Chondrocyte (in vitro differentiated cells): Measurements from ENCODE around the gene MTA1. TPM values are rescaled to one million over a fixed set of nuclear protein-coding genes. Genes with fewer than 3 reads are reported as not detected.
A peak's percentile ranks its signal among the peaks of the same experiment; 100 is the strongest.

ENCODE experiments used
- DNase-seq: peaks from one replicate; pipeline ENCODE4 v3.0.0; 2021; ENCODE audit warnings: mixed read lengths, low spot score
- H3K27ac Mint-ChIP-seq: one replicate; pipeline ENCODE4 v1.8.0; 2021; ENCODE audit warnings: mild to moderate bottlenecking, moderate library complexity, mixed read lengths; ENCODE audit not compliant: unreplicated experiment
- H3K27me3 Mint-ChIP-seq: 2 replicates; pipeline ENCODE4 v1.8.0; 2021; ENCODE audit warnings: low read depth, mixed read lengths
- H3K36me3 Mint-ChIP-seq: 2 replicates; pipeline ENCODE4 v1.8.0; 2021; ENCODE audit warnings: low read depth, mixed read lengths
- H3K4me1 Mint-ChIP-seq: 2 replicates; pipeline ENCODE4 v1.8.0; 2021; ENCODE audit warnings: low read depth, mild to moderate bottlenecking, mixed read lengths
- H3K4me3 Mint-ChIP-seq: one replicate; pipeline ENCODE4 v1.8.0; 2021; ENCODE audit warnings: mild to moderate bottlenecking, moderate library complexity, mixed read lengths; ENCODE audit not compliant: unreplicated experiment
- H3K9me3 Mint-ChIP-seq: 2 replicates; pipeline ENCODE4 v1.8.0; 2021; ENCODE audit warnings: low read depth, mixed read lengths
- CTCF ChIP-seq: fragments of 200-600 bp; sonication (generic); IDR thresholded peaks from 2 replicates; pipeline ENCODE4 v1.5.0; 2021; ENCODE audit warnings: antibody characterized with exemption, mild to moderate bottlenecking, moderate library complexity
- total RNA-seq: library from RNA; stranded (reverse); gene quantifications from 3 replicates; pipeline ENCODE4 v1.2.1, GENCODE V29; 2021

MTA1 gene
- total RNA-seq, 1 donor from 2014 or later = 83.6 TPM

GRCh38 chr14:105388110-105388951 is 31.3 kb upstream of the MTA1 start:
- peak; percentile 70 for DNase-seq
- Mint-ChIP-seq H3K27ac (no peak overlapping the region), H3K4me1 (no peaks in the 10 kb centered on the region), H3K36me3 (peaks cover 10% of the 10 kb centered on the region), H3K27me3 (no peaks in the 10 kb centered on the region), H3K9me3 (no peaks in the 10 kb centered on the region), H3K4me3 (no peak overlapping the region)
- TF ChIP-seq CTCF = no peak

- no peak overlapping the region for H3K27ac Mint-ChIP-seq
- TF ChIP-seq CTCF = no peak
- H3K9me3 Mint-ChIP-seq = no peaks in the 10 kb centered on the region
- H3K4me3 Mint-ChIP-seq = no peak overlapping the region
- H3K36me3 Mint-ChIP-seq = peaks cover 6% of the 10 kb centered on the region
- H3K4me1 Mint-ChIP-seq = no peaks in the 10 kb centered on the region
- peak; percentile 72 for DNase-seq
- H3K27me3 Mint-ChIP-seq = no peaks in the 10 kb centered on the region
Measured at GRCh38 chr14:105388976-105389375, 30.7 kb upstream of the MTA1 start.

- H3K4me1 Mint-ChIP-seq = no peaks in the 10 kb centered on the region
- no peaks in the 10 kb centered on the region for H3K27me3 Mint-ChIP-seq
- no peak overlapping the region for H3K27ac Mint-ChIP-seq
- no peak for TF ChIP-seq CTCF
- H3K4me3 Mint-ChIP-seq = no peak overlapping the region
- DNase-seq = peak; percentile 88
- H3K36me3 Mint-ChIP-seq = peaks cover 6% of the 10 kb centered on the region
- no peaks in the 10 kb centered on the region for H3K9me3 Mint-ChIP-seq
Measured at GRCh38 chr14:105389534-105389933, 30.1 kb upstream of the MTA1 start.

GRCh38 chr14:105389976-105390848 is 29.4 kb upstream of the MTA1 start:
- H3K27ac Mint-ChIP-seq = no peak overlapping the region

More at GRCh38 chr14:105389976-105390848, 29.4 kb upstream of the MTA1 start:
- Mint-ChIP-seq H3K36me3 (peaks cover 6% of the 10 kb centered on the region), H3K4me3 (no peak overlapping the region), H3K4me1 (no peaks in the 10 kb centered on the region), H3K9me3 (no peaks in the 10 kb centered on the region), H3K27me3 (no peaks in the 10 kb centered on the region)
- DNase-seq = peak; percentile 72
- TF ChIP-seq CTCF = no peak
